Measurements from ENCODE around the gene CCNI2. TPM values are rescaled to one million over a fixed set of nuclear protein-coding genes. Genes with fewer than 3 reads are reported as not detected.

CCNI2 gene
- total and polyA plus RNA-seq, 9 of the 15 experiments (the other 6 are each of a cell fraction or from before 2014, with no cell fraction given) = 0.05 to 1.7 (median 0.81) TPM; not detected in 5

DNA sequence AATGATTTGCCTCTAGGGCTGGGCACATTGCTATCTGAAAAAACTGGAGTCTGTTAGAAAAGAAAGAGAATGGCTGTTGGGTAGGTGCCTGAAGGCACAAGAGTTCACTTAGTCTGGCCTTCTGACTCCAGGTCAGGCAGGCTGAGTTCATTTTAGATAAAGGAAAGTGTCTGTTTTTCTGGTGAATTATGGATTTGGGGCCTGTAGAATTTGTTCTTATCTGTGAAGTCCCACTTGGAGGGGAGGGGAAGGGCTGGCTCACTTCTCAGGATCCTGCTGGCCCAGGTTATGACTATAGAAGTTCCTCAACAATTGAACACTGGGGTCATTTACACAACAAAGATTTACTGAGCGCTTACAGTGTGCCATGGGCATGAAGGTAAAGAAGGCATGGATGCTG lies 41.3 kb downstream of the CCNI2 start (continued):
- no peak for TF ChIP-seq FOXM1 (IDR thresholded peaks at IDR 0.05; ENCODE audit: low read depth)
- TF ChIP-seq FOXM1 (CRISPR knock-in tag; IDR thresholded peaks at IDR 0.05; ENCODE audit: low read depth) = no peak
- TF ChIP-seq, protein P1, sequence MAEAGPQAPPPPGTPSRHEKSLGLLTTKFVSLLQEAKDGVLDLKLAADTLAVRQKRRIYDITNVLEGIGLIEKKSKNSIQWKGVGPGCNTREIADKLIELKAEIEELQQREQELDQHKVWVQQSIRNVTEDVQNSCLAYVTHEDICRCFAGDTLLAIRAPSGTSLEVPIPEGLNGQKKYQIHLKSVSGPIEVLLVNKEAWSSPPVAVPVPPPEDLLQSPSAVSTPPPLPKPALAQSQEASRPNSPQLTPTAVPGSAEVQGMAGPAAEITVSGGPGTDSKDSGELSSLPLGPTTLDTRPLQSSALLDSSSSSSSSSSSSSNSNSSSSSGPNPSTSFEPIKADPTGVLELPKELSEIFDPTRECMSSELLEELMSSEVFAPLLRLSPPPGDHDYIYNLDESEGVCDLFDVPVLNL (CRISPR knock-in tag; IDR thresholded peaks at IDR 0.05; ENCODE audit: low read depth) = no peak
- TF ChIP-seq KAT8 (IDR thresholded peaks at IDR 0.05; ENCODE audit: low read depth) = no peak
- peak in 1 of 2 experiments; percentile 44; a peak in 1 of 4 replicates for TF ChIP-seq KDM1A (IDR thresholded peaks at IDR 0.05)
- no peak for TF ChIP-seq CBFB (CRISPR knock-in tag; IDR thresholded peaks at IDR 0.05)
- TF ChIP-seq TAL1 (IDR thresholded peaks at IDR 0.05) = peak; percentile 58; the same call in 1 of the 2 replicates
- no peak for TF ChIP-seq CEBPG (CRISPR knock-in tag; IDR thresholded peaks at IDR 0.05)
- TF ChIP-seq CEBPG (tag; conservative IDR thresholded peaks at IDR 0.05 in 1 of 2, IDR thresholded peaks at IDR 0.05 in 1 of 2) = no peak
- TF ChIP-seq DACH1 (IDR thresholded peaks at IDR 0.05; ENCODE audit: partially characterized antibody) = peak; percentile 20
- no peak for TF ChIP-seq ZNF408 (CRISPR knock-in tag; IDR thresholded peaks at IDR 0.05; ENCODE audit: low read depth)
- TF ChIP-seq NFATC3 (IDR thresholded peaks at IDR 0.05) = no peak
- TF ChIP-seq, protein P2, sequence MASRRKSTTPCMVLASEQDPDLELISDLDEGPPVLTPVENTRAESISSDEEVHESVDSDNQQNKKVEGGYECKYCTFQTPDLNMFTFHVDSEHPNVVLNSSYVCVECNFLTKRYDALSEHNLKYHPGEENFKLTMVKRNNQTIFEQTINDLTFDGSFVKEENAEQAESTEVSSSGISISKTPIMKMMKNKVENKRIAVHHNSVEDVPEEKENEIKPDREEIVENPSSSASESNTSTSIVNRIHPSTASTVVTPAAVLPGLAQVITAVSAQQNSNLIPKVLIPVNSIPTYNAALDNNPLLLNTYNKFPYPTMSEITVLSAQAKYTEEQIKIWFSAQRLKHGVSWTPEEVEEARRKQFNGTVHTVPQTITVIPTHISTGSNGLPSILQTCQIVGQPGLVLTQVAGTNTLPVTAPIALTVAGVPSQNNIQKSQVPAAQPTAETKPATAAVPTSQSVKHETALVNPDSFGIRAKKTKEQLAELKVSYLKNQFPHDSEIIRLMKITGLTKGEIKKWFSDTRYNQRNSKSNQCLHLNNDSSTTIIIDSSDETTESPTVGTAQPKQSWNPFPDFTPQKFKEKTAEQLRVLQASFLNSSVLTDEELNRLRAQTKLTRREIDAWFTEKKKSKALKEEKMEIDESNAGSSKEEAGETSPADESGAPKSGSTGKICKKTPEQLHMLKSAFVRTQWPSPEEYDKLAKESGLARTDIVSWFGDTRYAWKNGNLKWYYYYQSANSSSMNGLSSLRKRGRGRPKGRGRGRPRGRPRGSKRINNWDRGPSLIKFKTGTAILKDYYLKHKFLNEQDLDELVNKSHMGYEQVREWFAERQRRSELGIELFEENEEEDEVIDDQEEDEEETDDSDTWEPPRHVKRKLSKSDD (conservative IDR thresholded peaks at IDR 0.05; ENCODE audit: low read length) = no peak
- TF ChIP-seq RFX1 (IDR thresholded peaks at IDR 0.05) = no peak
- no peak for TF ChIP-seq NR2C2 (CRISPR knock-in tag; IDR thresholded peaks at IDR 0.05)
- TF ChIP-seq NR2C2 (tag; IDR thresholded peaks at IDR 0.05) = peak; percentile 84
- TF ChIP-seq, protein P3, sequence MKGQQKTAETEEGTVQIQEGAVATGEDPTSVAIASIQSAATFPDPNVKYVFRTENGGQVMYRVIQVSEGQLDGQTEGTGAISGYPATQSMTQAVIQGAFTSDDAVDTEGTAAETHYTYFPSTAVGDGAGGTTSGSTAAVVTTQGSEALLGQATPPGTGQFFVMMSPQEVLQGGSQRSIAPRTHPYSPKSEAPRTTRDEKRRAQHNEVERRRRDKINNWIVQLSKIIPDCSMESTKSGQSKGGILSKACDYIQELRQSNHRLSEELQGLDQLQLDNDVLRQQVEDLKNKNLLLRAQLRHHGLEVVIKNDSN (CRISPR knock-in tag; IDR thresholded peaks at IDR 0.05) = no peak
- no peak for TF ChIP-seq CREB1 (IDR thresholded peaks at IDR 0.05)
- no peak for TF ChIP-seq CREB1 (CRISPR knock-in tag; IDR thresholded peaks at IDR 0.05)
- TF ChIP-seq, protein P4, sequence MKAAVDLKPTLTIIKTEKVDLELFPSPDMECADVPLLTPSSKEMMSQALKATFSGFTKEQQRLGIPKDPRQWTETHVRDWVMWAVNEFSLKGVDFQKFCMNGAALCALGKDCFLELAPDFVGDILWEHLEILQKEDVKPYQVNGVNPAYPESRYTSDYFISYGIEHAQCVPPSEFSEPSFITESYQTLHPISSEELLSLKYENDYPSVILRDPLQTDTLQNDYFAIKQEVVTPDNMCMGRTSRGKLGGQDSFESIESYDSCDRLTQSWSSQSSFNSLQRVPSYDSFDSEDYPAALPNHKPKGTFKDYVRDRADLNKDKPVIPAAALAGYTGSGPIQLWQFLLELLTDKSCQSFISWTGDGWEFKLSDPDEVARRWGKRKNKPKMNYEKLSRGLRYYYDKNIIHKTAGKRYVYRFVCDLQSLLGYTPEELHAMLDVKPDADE (conservative IDR thresholded peaks at IDR 0.05; ENCODE audit: control insufficient read depth, low read depth, low read length) = no peak
- TF ChIP-seq MIER1 (IDR thresholded peaks at IDR 0.05; ENCODE audit: low read depth) = no peak
- TF ChIP-seq FOS (IDR thresholded peaks at IDR 0.05; ENCODE audit: extremely low read depth, insufficient read length) = no peak
- TF ChIP-seq ZNF780A (CRISPR knock-in tag; IDR thresholded peaks at IDR 0.05) = no peak
- no peak for TF ChIP-seq TGIF2 (CRISPR knock-in tag; IDR thresholded peaks at IDR 0.05)
- no peak for TF ChIP-seq BRCA1 (IDR thresholded peaks at IDR 0.05)
- no peak for TF ChIP-seq BRCA1 (CRISPR knock-in tag; IDR thresholded peaks at IDR 0.05)
- TF ChIP-seq ZBED1 (IDR thresholded peaks at IDR 0.05) = no peak
- no peak for TF ChIP-seq PCBP2 (IDR thresholded peaks at IDR 0.05; ENCODE audit: low read depth, low read length, poor library complexity, severe bottlenecking)

All from K562 (cell line).